HG03280 (cell line): ENCODE results near the gene BNC2.
"Not testable (repeated sequence)": the region's sequence is repeated elsewhere in the genome, so short reads cannot be mapped to it uniquely, and the experiment has no call there.

ENCODE experiments used
- ATAC-seq: cut with Tn5 transposase; IDR thresholded peaks from one replicate; pipeline ENCODE4 v1.9.1; 2021; ENCODE audit warnings: mild to moderate bottlenecking, moderate library complexity; ENCODE audit not compliant: unreplicated experiment

Gene BNC2

DNA sequence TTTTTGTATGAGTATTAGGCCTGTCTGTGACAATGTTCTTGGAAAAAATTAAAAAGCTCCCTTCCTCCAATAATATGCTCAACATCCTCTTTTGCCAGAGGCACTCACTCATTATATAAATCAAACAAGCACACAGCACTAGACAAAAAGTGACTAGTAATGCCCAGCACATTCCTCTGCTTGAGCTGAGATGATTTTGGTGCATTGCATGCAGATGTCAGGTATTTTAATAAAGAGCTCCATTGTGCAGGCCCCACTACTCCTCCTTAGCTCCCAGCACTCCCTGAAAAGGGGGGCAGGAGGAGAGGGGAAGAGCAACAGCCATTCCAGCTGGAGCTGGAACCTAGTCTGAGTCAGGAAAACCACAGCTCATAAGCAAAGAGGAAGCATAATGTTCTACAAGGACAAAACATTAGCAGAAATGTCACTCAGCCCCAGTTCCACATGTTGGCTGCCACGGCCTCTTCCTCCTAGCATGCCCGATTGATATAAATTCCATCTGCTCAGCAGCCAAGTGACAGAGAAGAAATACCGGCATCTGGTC, 348.5 kb downstream of the BNC2 start:
- ATAC-seq: no peak

DNA sequence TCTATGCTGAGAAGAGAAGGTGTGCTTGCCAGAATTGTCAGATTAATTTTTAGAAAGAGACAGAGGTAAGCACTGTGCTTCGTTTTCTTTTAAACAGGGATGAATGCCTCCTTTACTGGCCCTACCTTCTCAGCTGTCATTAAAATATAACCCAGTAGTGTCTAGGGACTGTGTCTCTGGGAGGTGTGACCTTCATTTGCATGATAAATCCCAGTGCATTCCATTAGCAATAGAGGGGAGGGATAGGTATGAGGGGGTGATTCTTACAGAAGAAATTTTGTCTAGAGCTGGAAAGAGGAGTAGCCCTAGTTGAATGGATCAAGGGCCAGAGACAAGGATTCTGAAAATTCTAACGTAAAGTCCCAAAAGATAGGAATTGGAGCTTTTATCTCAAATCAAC, 351.5 kb downstream of the BNC2 start:
- ATAC-seq: no peak

DNA sequence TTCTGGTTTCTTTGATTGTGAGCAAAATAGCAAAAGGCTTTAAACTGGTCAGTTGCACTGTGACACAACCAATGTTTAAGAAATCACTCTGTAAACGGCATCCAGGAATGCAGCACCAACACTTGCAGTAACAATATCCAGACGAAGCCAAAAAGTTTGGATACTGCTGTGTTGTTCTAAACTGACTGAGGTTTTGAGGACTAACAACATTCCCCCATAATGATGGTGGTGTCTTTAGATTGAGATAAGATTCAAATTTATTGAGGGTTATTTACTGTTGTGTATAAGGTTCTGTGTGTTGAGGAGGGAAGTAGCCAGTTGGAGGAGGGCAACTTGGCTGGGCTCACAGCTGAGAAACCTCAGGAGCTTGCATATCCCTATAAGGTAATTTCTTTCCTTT, 353.6 kb downstream of the BNC2 start:
- ATAC-seq: no peak

DNA sequence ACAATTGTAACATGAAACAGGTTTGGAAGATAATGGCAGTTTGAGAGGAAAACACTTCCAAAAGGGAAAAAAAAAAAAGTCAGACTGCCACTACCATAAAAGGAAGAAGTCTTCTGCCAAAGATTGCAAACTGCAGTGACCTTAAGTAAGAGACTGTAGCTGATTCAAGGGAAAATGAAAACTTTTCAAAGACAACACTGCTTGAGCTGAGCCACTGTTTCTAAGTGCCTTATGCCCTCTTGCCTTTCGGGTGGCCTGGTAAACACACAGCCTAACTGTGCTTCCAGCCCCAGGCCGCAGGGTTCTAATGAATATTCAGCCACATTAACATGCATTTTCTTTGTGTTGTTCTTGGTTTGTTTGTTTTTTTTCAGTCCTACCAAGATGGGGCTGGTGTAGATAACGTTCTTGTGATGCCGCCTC, 354.6 kb downstream of the BNC2 start:
- no peak for ATAC-seq

DNA sequence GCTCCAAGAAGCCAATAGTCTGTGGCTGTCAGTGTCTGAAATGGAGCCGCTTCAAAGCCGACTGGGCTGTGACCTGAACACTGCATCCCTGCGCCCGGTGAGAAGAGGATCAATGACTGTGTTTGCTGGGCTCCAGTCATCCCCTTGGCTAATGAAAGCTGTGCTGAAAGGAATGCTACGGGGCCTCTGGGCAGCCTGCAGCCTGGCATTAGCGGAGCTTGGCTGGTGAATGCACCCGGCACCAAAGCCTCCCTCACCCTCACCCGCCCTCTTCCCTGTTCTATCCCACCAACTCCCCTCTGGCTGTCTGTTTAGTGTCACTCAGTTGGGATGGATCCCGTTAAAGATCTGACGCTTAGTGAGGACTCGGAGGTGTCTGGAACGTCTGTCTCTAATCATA, 355.3 kb downstream of the BNC2 start:
- no peak for ATAC-seq

DNA sequence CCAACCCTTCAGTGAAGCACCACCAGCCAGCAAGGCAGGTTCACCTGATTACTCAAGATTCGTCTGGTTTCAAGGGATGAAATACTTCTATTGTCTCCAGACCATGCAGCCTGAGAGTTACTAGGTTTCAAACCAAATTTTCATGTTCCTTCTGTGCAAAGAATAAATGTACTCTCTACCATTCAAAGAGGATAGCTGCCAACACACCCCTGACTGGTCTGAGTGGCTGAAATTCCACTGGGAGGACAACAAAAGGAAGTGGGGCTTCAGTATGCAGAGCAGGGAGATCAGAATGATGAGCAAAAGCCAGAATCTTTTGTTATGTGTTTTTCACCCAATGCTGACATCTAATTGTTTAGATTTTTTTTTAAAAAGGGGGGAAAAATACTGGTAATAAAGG, 356.3 kb downstream of the BNC2 start:
- no peak for ATAC-seq

DNA sequence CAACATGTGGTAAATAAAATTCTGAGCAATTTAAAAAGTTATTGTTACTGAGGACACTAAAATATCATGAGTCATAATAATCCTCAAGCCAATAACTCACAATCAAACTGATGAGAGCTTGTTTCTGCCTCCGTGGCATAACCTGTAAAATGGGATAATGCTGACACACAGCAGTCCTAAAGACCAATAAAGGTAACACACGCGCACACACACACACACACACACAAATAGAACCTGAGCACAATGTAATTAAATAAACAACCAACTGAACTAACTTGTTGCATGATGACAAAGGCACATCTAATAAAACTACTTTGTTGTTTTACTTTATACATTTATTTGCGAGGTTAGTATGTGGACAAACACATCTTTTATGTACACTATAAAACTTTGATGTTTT, 358.2 kb downstream of the BNC2 start:
- ATAC-seq: no peak

DNA sequence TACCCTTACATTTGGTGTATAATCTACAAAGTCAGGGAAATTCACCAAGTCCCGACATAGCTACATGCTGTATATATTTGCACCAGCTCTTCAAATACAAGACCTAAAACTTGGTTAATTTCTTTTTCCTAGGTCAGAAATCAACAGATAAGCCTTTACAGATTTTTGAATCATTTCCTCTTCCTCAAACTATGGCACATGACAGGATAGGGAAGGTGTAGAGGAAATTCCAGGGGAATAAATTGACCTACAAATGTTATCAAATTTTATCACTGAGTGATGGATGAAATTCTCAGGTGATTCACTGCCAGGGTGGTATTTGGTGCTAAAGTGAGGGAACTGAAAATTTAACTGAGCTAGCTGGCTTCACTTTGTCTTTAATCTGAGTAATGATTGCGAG, 360.0 kb downstream of the BNC2 start:
- no peak for ATAC-seq

DNA sequence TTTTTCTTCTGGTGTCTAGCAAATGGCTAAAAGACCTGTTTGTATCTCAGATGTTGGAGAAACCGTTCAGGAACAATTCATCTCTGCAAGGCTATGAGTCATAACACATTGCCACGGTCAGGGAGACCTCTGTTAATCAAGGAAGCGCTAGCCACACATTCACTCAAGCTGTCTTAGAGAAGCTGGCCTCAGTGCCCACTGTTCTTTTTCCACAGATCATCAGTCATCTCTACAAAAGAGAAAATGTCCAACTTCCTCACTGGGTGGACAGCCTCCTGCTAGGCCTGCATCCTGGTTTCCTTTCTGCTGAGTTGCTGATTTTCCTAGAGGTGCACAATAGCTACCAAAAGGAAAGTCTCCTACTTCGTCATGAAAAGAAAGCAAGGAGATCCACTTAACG, 360.5 kb downstream of the BNC2 start:
- no peak for ATAC-seq

DNA sequence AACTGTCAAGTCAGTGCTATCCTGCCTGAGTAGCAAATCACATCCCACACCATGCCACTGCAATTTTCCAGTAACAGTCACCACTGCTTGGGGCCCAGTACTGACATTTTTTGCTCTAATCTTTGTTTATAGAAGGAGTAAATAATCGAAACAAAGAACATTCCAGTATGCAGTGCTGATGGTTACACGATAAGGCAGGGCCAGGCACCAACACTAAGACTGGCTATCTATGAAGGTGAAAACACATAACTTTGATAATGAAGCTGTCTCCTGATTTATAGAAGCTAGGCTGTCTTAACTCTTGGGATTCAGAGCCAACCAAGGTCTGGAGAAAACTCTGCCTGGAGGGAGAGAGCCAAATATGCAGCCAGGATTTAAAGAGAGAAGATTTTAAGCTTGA, 365.3 kb downstream of the BNC2 start:
- ATAC-seq: no peak

DNA sequence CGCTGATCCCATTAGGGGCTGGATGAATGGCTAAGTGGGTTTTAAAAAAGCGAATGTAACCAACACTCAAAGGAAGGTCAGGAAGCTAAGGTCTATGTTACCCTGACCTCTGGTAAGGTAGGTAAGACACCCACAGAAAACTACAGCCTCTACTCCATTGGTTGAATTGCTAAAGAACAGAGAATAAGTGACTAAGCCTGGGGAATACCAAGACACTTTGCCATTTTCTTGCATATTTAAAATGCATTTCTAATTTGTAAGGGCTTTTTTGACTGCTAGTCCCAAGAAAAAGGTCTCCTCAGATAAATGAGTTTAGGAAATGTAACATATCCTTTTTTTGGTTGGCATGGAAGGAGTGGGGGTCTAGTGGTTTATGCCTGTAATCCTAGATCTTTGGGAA, 368.7 kb downstream of the BNC2 start:
- ATAC-seq: no peak

DNA sequence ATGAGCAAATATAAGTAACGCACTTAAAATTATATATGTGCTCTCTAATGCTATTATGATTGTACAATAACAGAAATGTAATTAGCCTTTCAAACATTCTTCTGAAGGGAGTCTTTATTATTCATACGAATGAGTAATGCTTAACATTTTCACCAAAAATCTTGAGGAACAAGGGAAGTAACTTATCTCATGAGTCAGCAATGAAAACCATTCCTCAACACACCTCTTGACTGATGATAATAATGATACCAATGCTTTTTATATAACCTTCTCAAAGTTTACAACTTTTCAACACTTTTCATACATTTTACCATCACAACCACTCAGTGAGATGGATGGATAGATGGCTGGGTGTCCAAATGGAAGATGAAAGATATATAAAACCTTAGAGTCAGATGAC, 369.3 kb downstream of the BNC2 start:
- ATAC-seq: no peak

DNA sequence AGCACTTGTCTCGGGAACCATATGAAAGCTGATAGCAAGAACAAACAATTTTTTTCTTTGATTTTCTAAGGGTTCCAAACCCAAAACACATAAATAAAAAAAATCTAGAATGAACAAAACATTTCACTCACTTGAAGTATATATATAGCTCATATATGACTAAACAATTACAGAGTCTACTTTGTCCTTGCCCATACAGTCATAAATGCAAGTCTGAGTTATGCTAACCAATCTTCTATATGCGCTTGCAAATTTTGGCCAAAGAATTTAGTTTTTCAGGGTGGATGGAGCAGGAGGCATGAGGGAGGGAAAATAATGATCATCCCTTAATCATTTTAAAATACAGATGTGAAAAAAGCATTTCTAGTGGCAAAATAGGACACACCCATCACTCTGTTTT, 370.1 kb downstream of the BNC2 start:
- ATAC-seq: no peak

DNA sequence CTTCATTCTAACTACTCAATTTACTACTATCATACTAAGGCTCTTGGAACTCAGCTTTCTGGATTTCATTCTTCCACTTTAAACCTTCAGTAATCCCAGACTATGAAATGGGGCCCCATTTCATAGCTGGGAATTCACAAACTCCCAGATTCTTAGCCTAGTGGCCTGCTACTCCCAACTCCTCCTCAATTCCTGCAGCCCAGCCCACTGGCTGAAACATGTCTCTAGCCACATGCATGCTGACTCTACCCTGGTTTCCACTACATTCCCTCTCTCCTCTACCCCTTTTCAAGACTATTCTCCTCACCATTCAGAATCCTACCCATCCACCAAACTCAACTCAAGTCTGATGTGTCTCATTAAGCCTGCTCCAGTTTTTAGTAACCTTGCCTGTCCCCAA, 370.6 kb downstream of the BNC2 start:
- ATAC-seq: no peak

DNA sequence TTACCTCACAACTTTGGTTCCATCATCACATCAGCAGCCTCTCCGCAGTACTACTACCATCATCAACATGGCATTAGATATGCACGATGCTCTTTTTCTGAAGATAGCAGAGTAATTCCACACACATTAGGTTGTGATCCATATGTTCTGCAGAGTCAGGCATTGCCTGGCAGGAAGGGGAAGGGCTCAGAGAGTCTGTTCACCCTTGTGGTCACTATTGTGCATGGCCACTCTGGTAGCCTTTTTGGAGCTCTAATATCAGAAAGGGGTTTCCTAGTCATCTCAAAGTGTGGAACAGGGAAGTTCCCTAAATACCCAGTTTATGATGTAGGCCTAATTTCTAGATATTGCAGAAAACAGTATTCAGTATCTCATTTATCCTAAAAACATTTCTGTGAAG, 373.6 kb downstream of the BNC2 start:
- ATAC-seq: no peak

DNA sequence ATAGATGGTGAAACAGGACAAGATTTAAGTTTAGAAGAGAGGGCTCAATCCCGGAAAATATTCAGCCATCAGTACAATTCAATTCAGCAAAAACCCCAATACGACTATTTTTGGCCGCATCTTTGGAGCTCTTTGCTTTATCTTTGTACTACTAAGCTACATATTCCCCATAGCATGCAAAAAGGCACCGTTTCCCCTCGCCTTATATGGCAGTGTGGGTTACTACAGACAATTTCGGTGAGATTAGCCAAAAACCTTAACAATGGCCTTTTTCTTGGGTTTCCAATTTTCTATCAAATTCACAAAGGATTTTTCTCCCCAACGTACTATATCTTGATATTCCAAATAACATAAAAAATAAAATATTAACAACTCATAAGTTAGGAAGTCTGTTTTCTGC, 382.6 kb downstream of the BNC2 start:
- ATAC-seq: no peak

DNA sequence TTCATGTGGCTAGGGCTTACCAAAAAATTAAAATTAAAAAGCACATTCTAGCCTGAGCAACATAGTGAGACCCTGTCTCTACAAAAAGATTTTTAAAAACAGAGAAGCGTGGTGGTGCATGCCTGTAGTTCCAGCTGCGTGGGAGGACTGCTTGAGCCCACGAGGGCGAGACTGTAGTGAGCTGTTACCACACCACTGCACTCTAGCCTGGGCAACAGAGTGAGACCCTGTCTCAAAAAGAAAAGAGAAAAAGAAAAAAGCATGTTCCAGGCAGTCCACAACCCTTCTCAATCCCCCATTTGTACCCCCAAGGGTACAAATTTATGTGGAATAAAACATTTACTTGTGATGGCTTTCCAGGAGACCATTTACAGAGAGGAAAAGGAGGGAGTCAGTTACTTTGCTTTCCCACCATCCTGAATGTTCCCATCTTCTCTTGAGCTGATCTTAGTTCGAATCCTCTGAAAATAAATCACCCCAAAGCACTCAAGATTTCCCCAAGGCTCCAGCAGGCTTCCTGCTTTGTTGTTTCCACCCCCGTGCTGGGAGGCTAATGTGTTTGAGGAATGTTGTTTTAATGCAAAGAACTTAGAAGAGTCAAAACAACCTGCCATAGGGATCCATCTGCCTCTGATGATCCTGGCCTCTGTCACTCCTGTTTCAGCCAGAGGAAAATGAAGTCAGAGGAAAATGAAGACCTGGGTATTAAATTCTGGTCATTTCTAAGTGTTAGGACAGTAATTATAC, 384.7 kb downstream of the BNC2 start:
- ATAC-seq: no peak

DNA sequence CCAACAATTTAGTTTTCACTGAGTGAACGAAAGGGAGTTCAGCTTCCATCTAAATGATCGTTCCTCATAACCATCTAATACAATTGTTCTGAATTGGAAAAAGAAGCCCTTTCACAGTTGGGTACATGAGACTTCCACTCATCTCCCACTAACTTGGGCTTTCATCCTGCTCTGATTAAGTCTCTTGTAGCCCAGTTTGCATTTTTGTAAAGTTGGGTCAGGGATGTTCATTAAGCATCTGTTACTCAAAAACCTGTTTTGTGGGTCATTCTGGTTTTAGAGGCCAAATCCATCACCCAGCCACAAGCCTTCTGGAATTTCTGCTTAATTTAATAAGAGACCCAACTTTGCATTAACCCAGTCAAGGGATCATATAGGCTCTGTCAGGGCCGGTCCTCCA, 385.3 kb downstream of the BNC2 start:
- no peak for ATAC-seq

DNA sequence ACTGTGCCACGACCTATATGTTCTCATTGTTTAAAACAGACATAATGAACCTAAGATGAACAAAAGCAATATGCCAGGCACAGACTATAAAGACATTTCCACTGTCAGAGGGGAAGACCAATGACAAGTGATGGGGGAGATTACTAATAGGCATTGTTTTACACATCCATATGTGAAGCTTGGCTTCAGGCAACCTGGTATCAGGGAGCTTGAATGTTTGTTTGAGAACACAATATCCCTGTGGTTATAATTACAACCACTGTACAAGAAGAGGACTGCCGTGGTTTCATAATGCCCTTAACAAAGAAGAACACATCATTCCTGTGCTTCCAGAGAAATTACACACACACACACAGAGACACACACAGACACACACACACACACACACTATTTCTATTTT, 385.7 kb downstream of the BNC2 start:
- no peak for ATAC-seq

DNA sequence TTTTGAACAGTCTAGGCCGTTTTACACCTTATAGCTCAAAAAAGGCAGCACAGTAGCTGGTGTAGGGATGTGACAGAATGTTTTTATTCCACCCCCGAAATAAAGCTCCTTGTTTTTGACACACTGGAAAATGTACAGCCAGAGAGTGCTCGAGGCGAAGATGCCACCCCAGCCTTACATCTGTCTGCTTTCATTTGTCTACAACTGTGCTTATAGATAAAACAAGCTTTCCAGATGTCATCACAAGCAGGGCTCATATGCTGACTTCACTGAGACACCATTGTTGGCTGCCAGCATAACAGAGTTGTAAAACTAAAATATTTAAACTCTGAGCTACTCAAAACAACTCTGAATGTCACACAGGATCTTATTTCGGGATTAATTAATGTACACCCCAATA, 386.3 kb downstream of the BNC2 start:
- no peak for ATAC-seq

DNA sequence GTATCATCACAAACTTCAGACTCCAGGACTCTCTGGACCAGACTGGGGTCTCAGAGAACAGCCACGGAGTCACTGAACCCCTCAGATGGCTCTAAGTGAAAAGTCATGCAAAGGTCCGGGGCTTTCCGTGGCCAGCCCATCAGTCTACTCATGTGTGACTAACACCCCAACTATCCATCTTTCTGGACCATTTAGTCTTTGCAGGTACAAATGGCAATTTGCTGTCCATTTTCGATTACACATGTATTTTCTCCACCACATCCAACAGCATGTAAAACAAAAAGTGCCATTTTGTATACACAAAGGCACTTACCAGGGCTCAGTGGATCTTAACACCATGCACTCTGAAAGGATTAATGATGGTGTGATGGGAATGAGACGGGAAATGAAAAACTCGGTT, 387.7 kb downstream of the BNC2 start:
- no peak for ATAC-seq

DNA sequence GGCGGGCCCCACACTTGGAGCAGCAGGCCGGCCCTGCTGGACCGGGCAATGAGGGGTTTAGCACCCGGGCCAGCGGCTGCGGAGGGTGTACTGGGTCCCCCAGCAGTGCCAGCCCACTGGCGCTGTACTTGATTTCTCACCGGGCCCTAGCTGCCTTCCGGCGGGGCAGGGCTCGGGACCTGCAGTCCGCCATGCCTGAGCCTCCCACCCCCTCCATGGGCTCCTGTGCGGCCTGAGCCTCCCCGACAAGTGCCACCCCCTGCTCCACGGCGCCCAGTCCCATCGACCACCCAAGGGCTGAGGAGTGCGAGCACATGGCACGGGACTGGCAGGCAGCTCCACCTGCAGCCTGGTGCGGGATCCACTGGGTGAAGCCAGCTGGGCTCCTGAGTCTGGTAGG, 389.9 kb downstream of the BNC2 start:
- ATAC-seq: not testable (repeated sequence)

DNA sequence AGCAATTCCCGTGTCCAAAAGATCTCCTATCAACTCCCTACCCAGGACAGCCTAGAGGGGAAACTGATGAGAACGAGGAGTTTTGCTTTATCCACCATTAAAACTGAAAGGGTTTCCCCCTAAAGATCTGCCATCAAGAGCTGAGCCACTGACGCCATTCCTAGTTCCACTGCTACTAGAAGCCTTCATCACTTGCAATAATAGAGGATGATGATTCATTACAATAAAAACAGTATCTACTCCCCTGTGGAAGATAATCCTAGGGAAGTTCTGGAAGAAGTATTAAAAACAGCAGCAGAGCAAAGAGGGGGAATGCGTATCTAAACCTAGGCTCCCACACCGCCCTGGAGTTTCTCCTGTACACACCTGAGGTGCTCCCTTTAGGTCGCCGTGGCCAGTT, 394.5 kb downstream of the BNC2 start:
- no peak for ATAC-seq
